ENCODE data around the gene HSFX4.
"Not testable (repeated sequence)": the region's sequence is repeated elsewhere in the genome, so short reads cannot be mapped to it uniquely, and the experiment has no call there.

HSFX4 gene

DNA sequence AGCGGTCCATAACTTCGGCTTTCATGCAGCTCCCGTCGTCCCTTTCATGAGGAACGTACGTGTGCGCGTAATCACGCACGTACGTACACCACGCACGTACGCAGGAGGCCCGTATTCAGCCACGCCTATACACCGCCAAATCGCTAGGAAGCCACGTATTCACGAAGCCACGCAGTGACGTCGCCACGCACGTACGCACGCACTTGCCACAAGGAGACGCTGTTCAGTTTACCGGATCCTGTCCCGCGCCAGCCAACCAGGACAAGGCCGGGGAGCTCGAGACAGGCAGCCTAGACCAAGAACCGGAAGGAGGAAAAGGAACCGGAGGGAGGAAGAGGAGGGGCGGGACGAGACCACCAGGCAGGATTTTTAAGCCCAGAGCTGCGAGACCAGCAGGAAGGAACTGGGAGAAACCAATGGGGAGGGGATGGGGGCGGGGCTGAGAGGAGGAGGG, 9.1 kb downstream of the HSFX4 start, which contains the start of gene EOLA2:
TSS of gene EOLA2 (minus strand) at position 65 of the 454 bp plus-strand sequence. CDS start 4,617 bp downstream, outside the sequence.
- peak; percentile 97 for DNase-seq

- DNase-seq: peak; percentile 90
These were observed 9.7 kb downstream of the HSFX4 start for GRCh38 chrX:149938881-149939654.

DNA sequence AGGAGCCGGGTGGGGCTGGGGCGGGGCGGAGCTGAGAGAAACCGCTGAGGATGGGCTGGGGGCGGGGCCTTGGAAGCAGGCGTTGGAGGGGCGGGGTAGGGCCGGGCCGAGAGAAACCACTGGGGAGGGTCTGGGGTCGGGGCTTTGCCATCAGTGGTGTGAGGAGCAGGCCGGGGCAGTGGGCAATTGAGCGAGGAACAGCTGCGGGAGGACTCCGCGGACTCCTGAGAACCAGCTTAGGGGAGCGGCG, 10.2 kb downstream of the HSFX4 start:
- DNase-seq: no peak

DNA sequence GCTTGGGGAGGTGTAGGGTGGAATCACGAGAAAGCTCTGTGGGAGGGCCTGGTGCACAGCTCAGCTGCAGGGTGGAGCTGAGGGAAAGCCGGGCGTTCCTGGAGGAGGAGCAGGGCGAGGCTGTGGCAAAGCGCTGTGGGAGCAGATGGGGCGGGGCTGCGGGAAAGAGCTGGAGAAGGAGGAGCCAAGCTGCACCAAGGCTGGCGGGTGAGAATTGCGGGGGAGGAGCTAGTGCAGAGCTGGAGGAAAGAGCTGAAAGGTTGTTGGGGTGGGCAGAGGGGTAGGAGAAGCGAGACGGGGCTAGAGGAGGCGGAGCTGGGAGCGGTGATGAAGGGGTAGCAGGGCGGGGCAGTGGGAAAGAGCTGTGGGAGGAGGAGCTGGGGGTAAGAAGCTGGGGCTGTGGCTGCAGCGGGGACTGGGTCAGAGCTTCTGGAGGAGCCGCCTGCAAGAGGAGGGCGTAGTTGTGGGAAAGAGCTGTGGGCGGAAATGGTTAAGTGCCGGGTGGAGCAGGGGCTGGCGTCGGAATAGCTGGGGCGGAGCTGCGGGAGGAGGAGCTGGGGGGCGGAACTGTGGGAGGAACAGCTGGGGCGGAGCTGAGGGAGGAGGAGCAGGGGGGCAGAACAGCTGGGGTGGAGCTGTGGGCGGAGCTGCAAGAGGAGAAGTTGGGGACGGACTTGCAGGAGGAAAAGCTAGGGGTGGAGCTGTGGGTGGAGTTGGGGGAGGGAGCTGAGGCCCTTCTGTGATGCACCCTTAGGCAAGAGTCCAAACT, 10.7 kb downstream of the HSFX4 start:
- DNase-seq: peak; percentile 96

- DNase-seq: not testable (repeated sequence)
These were observed 11.3 kb downstream of the HSFX4 start for GRCh38 chrX:149940674-149941024.

GRCh38 chrX:149945087-149945670, 15.8 kb downstream of the HSFX4 start:
- not testable (repeated sequence) for DNase-seq

GRCh38 chrX:149945820-149946219, 16.4 kb downstream of the HSFX4 start:
- not testable (repeated sequence) for DNase-seq

DNA sequence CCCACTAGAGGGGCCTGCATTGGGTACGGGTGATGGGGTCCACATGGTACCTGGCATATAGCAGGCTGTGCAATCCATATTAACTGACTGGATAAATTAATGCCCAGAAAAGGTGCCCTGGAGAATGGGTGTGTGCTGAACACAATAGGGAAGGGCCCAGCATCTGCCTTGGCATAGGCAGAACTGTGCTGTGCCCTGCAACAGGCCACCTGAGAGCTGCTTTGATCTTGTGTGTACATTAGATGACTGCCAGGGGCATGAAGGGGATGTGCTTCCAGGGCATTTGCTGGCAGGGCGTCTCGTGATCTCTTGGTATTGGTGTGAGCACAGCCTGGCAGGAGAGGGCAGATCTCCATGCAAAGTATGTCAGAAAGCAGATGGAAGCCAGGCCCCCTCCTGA, 17.6 kb downstream of the HSFX4 start:
- not testable (repeated sequence) for DNase-seq

DNA sequence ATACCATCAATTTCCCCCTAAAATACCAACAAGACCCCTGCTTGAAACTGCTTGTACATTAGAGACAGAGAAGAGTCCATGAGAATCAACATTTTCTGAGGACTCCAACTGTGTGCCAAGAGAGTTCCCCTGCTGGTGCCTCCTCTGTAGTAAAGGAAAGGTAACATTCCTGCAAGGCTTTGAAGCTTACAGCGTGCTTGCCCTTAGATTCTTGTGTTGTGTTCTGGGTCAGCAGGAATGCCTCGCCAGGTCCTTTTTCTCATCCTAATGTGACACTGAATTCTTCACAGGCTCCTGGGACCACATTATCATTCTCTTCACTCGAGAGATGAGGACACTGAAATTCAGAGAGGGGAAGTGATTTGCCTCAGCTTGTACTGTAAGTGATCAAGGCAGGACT, 18.6 kb downstream of the HSFX4 start:
- DNase-seq: no peak

GRCh38 chrX:149949743-149950436, 20.5 kb downstream of the HSFX4 start:
- DNase-seq: no peak

DNA sequence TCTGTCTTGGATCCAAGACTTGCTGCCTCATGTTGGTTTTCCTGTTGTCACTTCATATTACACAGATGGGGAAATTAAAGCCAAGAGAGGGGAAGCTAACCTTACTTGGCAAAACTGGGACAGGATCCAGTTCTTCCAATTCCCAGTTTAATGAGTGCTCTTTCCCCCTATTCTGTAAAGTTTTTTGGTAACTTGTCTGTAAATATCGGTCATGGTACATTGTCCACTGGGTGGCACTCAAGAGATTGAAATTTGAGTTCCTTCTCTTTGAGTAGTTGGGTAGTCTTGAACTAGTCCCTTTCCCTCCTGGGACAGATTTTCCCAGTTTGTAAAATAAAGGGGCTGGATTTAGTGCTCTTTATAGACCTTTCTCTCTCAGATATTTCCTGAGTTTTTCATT, 21.3 kb downstream of the HSFX4 start:
- DNase-seq: peak; percentile 59

DNA sequence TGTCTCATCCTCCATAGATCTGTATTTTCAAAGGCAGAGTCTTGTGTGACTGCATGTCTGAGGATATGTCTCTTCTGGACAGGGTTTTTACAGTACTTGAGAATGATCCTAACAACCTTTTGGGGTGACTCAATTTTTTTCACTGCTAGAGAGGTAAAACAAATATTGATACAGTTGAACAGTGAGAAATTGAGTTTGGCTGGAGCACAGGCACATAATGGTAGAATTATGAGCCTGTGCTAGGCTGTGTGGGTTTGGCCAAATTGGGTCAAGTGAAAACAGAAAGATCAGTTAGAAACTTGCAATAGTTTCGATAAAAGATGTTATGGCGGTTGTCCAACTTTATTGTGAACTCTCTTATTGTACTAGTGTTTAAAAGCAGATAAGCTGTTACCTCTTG, 32.2 kb downstream of the HSFX4 start:
- no peak for DNase-seq

DNA sequence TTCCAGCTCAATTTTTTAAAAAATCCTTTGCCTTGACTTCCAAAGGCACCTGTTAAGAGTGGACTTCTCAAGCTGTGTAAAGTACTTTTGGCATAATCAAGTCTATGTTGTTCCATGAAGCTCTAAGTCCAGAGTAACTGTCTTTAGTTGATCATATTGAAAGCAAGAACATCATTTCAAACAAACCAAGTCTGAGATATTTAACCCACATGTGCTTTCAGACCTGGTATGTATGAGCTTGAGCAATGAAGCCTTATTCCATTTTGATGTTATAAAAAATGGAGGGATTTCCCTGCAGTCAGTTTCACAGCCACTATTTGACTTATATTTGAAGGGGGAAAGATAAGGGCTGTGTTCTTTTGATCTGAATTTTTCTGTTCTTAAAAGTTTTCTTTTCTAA, 32.6 kb downstream of the HSFX4 start:
- no peak for DNase-seq

DNA sequence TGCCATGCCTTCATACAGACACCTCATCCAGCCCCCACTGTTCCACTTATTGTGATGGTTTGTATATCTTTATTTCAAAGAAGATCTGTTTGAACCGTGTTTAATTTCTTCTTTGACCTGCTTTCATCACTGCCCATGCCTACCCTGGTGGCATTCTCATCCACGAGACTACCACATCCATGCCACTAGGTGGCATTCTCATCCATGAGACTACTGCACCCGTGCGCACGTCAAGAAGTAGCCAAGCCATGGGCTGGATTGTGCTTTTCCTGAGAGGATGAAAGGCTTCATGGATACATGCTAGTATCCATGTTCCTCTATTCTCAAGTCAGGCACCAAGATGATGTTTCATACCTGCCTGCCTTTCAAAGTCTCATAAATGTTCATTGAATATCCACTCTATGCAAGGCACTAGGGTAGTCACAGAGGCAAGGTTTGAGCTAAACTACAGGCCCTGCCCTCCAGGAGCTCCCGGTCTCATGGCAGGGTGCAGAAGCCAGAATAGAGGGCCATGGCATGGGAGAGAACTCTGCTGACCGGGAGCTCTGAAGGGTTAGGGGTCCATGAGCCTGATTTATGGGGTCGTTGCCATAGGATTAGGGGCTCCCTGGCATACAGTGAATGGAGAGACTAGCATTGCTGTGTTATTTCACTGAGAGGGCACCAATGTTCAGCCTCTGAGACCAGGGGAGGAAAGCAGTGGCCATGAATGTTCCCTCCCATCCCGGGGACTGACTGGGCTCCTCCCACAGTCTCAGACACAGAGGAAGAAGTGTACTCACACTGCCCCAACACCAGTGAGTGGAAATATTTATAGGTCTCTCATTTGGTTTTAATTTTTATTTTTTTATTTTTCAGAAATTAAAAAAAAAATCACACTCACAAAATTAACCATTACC, 33.7 kb downstream of the HSFX4 start:
- peak; percentile 74 for DNase-seq

- DNase-seq: no peak
These were observed 49.8 kb downstream of the HSFX4 start for GRCh38 chrX:149979126-149979644.
